OCI-LY7 (cell line): ENCODE results near the gene STK4. TPM values are rescaled to one million over a fixed set of nuclear protein-coding genes. Genes with fewer than 3 reads are reported as not detected.

ENCODE experiments used
- Bru-seq: library from RNA; stranded (reverse); fragments of 400-500 nt; gene quantifications from one replicate; lab custom pipeline; 2021; lab: Mats Ljungman, UMichigan
- BruChase-seq, 2 experiments: library from RNA; stranded (reverse); fragments of 400-500 nt; gene quantifications; one replicate each; lab custom pipeline; 2021; lab: Mats Ljungman, UMichigan
- BruUV-seq: library from RNA; stranded (reverse); fragments of 400-500 nt; replicated peaks from 2 replicates; lab custom pipeline; 2021; lab: Mats Ljungman, UMichigan
- CTCF ChIA-PET: fragments of 300-600 bp; sonication (Branson Sonifier 250); formaldehyde crosslinking; loops from one replicate; lab custom pipeline; 2022; ENCODE audit warnings: antibody characterized with exemption; ENCODE audit not compliant: unreplicated experiment; lab: Charles Lee
- POLR2A ChIA-PET: fragments of 300-600 bp; sonication (Branson Sonifier 250); formaldehyde crosslinking; loops from one replicate; lab custom pipeline; 2022; ENCODE audit warnings: antibody characterized with exemption; lab: Charles Lee
- DNase-seq: peaks from one replicate; pipeline ENCODE4 v3.0.0-alpha.2; 2015; ENCODE audit warnings: low spot score
- H2AFZ ChIP-seq: fragments of 200-600 bp; sonication (generic), shearing (Covaris generic); 2 replicates; pipeline ENCODE4 v1.6.1; 2014; ENCODE audit warnings: mild to moderate bottlenecking, antibody characterized with exemption, low read length, moderate library complexity
- H3K27ac ChIP-seq: fragments of 200-600 bp; sonication (generic); 2 replicates; pipeline ENCODE4 v1.5.1; 2014; ENCODE audit warnings: mixed run types, low read depth, mild to moderate bottlenecking, moderate library complexity, low read length, inconsistent platforms; ENCODE audit not compliant: poor library complexity, severe bottlenecking
- H3K36me3 ChIP-seq: fragments of 200-600 bp; sonication (generic); 2 replicates; pipeline ENCODE4 v1.6.1; 2014; ENCODE audit warnings: mild to moderate bottlenecking, antibody characterized with exemption, low read length, moderate library complexity, mixed read lengths; ENCODE audit not compliant: insufficient read depth
- H3K4me1 ChIP-seq: fragments of 200-600 bp; sonication (generic); 2 replicates; pipeline ENCODE4 v1.5.1; 2014; ENCODE audit warnings: mild to moderate bottlenecking, low read length; ENCODE audit not compliant: insufficient read depth, poor library complexity, severe bottlenecking
- H3K4me2 ChIP-seq: fragments of 200-600 bp; sonication (generic); 2 replicates; pipeline ENCODE4 v1.6.1; 2014; ENCODE audit warnings: mild to moderate bottlenecking, low read length
- H3K4me3 ChIP-seq: fragments of 200-600 bp; sonication (generic); 2 replicates; pipeline ENCODE4 v1.5.1; 2014; ENCODE audit warnings: mild to moderate bottlenecking, low read depth, low read length; ENCODE audit not compliant: poor library complexity, severe bottlenecking
- H3K79me2 ChIP-seq: fragments of 200-600 bp; sonication (generic); 2 replicates; pipeline ENCODE4 v1.6.1; 2016; ENCODE audit warnings: low read depth, mild to moderate bottlenecking, low read length, moderate library complexity, mixed read lengths; ENCODE audit not compliant: insufficient read depth
- H3K9me2 ChIP-seq: fragments of 200-600 bp; sonication (generic); 2 replicates; pipeline ENCODE4 v1.6.1; 2016; ENCODE audit warnings: mild to moderate bottlenecking, low read length, mixed read lengths; ENCODE audit not compliant: insufficient read depth
- H3K9me3 ChIP-seq: fragments of 200-600 bp; sonication (generic); 2 replicates; pipeline ENCODE4 v1.6.1; 2014; ENCODE audit warnings: mild to moderate bottlenecking, mixed run types, low read length, mixed read lengths
- H4K20me1 ChIP-seq: fragments of 200-600 bp; sonication (generic); 2 replicates; pipeline ENCODE4 v1.6.1; 2014; ENCODE audit warnings: mild to moderate bottlenecking, antibody characterized with exemption, low read length, moderate library complexity, mixed read lengths; ENCODE audit not compliant: insufficient read depth
- EZH2phosphoT487 ChIP-seq: fragments of 200-600 bp; sonication (generic); IDR thresholded peaks from 2 replicates; pipeline ENCODE4 v1.6.1; 2018; ENCODE audit warnings: low read depth, borderline replicate concordance, mild to moderate bottlenecking, mixed run types, antibody characterized with exemption, low read length, moderate library complexity, mixed read lengths
- intact Hi-C: fragments of 100-400 bp; cut with micrococcal nuclease; formaldehyde crosslinking; loops from one replicate; pipeline ENCODE4 v1.10.0; 2022; ENCODE audit not compliant: unreplicated experiment
- long read RNA-seq: library from polyadenylated mRNA; stranded (forward); transcript quantifications from one replicate; pipeline ENCODE4 v2.0.0, GENCODE V29; 2022
- total RNA-seq, 2 experiments: library from RNA; depleted of rRNA in 1 of 2; stranded (reverse); fragments of >200 nt in 1 of 2; shearing (Covaris generic) in 1 of 2; gene quantifications; 2 replicates each; pipeline ENCODE4 v1.2.3, GENCODE V29; 2014 to 2022
- TF ChIP-seq, protein P1 (sequence below): fragments of 200-600 bp; sonication (generic); conservative IDR thresholded peaks from 2 replicates; pipeline ENCODE4 v1.5.1; 2014; ENCODE audit warnings: mild to moderate bottlenecking, antibody characterized with exemption, low read length, moderate library complexity, mixed read lengths

STK4 gene
- total RNA-seq (2014; rRNA removed; shearing (Covaris generic)) (67.9 and 80.4 TPM in 2 replicates), total RNA-seq (2022) (140 and 150 TPM in 2 replicates), Bru-seq, nascent RNA (percentile 96 among the genes with signal in this experiment), BruChase-seq, experiment 1, labeled RNA remaining after a 6-hour chase (percentile 94 among the genes with signal in this experiment), BruChase-seq, experiment 2, labeled RNA remaining after a 2-hour chase (percentile 94 among the genes with signal in this experiment)
- long read RNA-seq, full-length matches to known transcripts, result 44 of 88 reads
- long read RNA-seq, partial matches to known transcripts, result 30 of 88 reads
- long read RNA-seq, other reads (novel, unspliced or antisense), result 14 of 88 reads

DNA sequence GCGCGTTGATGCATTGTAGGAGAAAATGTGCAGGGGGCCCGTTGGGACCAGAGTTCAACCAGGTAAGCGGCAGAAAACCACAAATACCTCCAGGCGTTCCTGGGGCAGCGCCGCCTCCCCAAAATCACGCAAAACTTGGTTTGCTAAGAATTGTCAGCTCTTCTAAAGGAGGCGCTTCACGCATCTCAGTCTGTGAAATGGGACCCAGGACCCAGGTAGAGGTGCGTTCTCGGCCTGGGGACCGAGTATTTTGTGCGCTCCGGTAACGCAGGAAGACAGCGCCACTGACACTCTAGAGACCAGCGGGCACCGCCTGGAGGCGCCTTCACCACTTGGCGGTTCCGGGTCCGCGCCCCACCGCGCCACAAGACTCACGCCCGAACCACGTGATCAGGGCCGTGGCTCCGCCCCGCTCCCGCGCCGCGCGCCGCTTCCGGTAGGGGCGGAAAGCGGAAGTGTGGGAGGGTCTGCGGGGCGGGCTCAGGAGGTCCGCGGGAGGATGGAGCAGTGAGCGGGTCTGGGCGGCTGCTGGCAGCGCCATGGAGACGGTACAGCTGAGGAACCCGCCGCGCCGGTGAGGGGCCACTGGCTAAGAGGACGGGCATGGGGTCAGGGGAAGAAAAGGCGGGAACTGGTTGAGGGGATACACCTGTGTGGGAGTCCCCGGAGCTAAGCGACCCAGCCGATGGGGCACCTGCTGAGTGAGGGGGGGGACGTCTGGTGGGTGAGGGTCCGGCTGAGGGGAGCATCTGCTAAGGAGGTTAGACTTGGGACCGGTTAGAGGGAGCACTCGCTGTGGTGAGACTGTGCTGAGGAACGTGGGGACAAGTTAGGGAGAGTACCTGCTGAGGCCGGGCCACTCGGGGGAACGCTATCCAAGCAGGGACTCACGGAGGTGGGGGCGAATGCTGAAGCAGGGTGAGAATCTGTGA, at the start of gene STK4:
Gene STK4, plus strand, starts transcription at position 483 of the 932 bp plus-strand sequence. Its CDS starts 57 bp downstream, at position 540.
- TF ChIP-seq, protein P1, sequence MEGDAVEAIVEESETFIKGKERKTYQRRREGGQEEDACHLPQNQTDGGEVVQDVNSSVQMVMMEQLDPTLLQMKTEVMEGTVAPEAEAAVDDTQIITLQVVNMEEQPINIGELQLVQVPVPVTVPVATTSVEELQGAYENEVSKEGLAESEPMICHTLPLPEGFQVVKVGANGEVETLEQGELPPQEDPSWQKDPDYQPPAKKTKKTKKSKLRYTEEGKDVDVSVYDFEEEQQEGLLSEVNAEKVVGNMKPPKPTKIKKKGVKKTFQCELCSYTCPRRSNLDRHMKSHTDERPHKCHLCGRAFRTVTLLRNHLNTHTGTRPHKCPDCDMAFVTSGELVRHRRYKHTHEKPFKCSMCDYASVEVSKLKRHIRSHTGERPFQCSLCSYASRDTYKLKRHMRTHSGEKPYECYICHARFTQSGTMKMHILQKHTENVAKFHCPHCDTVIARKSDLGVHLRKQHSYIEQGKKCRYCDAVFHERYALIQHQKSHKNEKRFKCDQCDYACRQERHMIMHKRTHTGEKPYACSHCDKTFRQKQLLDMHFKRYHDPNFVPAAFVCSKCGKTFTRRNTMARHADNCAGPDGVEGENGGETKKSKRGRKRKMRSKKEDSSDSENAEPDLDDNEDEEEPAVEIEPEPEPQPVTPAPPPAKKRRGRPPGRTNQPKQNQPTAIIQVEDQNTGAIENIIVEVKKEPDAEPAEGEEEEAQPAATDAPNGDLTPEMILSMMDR, result peak; percentile 74
- TF ChIP-seq EZH2phosphoT487, result no peak
- Histone ChIP-seq H3K36me3 (peaks cover 7% of the 10 kb centered on the region), H3K9me2 (no peaks in the 10 kb centered on the region), H3K9me3 (no peaks in the 10 kb centered on the region), H2AFZ (peak within 1 kb of the TSS; percentile 49; the same call in 1 of the 2 replicates), H3K4me2 (peak within 1 kb of the TSS; percentile 88), H3K4me3 (peak within 1 kb of the TSS; percentile 89), H3K79me2 (peaks cover 50% of the 10 kb centered on the region), H3K27ac (peak within 1 kb of the TSS; percentile 82), H3K4me1 (peaks cover 69% of the 10 kb centered on the region), H4K20me1 (peaks cover 14% of the 10 kb centered on the region; the same call in 1 of the 2 replicates)
- peak; percentile 98 for DNase-seq
- POLR2A ChIA-PET, result interaction anchor here (1.3 to 4.1 kb wide), 3 partner anchors 11 to 380 kb away, joined by 3 to 31 read pairs (median 17); no protein-coding TSS in a partner anchor
- BruUV-seq, result no TSS peak
- CTCF ChIA-PET, result interaction anchor here (1.6 kb wide), 1 partner anchor 12 kb away, joined by 4 read pairs; no protein-coding TSS in a partner anchor
- intact Hi-C loops, result loop anchor here (2.0 to 10.0 kb wide), 3 partner anchors 55 to 381 kb away; partner anchors contain the start of genes PABPC1L, PKIG and YWHAB

DNA sequence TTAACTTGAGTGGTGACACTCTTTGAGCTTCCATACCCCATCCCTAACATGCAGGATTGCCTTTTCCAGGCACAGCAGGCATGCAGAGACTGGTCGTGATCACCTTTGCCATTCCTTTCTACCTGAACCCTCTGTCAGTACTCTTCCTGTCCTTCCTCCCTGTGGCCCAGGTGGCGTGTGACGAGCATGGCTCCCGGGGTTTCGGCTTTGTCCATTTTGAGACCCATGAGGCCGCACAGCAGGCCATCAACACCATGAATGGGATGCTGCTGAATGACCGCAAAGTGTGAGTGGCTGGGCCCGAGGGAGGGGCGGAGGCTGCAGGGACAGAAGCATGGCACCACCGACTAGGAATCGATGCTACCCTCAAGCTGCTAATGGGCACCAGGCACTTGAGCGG, 49.7 kb upstream of the STK4 start:
- Histone ChIP-seq H3K36me3 (peaks cover 65% of the 10 kb centered on the region), H3K4me2 (no peak overlapping the region), H2AFZ (no peak overlapping the region), H3K9me2 (no peaks in the 10 kb centered on the region), H3K79me2 (no peaks in the 10 kb centered on the region), H3K4me3 (no peak overlapping the region), H4K20me1 (no peaks in the 10 kb centered on the region), H3K9me3 (no peaks in the 10 kb centered on the region), H3K27ac (no peak overlapping the region), H3K4me1 (peaks cover 3% of the 10 kb centered on the region)
- CTCF ChIA-PET, result no interaction called here
- BruUV-seq, result no TSS peak
- POLR2A ChIA-PET, result no interaction called here
- no peak for DNase-seq
- intact Hi-C loops, result no loop called here
- no peak for TF ChIP-seq EZH2phosphoT487
- TF ChIP-seq, protein P1, result no peak
